Neural progenitor cell (in vitro differentiated cells): Measurements from ENCODE around the gene HUNK.

Experiments used
- CTCF ChIP-seq: fragments of 200-600 bp; sonication (generic); IDR thresholded peaks from 2 replicates; pipeline ENCODE4 v1.5.1; 2017; ENCODE audit warnings: antibody characterized with exemption, mild to moderate bottlenecking
- EZH2 ChIP-seq: fragments of 200-600 bp; sonication (generic); IDR thresholded peaks from 2 replicates; pipeline ENCODE4 v1.6.1; 2017; ENCODE audit warnings: antibody characterized with exemption, mild to moderate bottlenecking, moderate library complexity

GRCh38 chr21:31889460-31889859 lies 16.6 kb downstream of the HUNK start:
- TF ChIP-seq EZH2 (no peak), CTCF (no peak)
